ENCODE results near the gene SPPL3.
"Not testable (repeated sequence)": the region's sequence is repeated elsewhere in the genome, so short reads cannot be mapped to it uniquely, and the experiment has no call there.

The SPPL3 gene

GRCh38 chr12:120751389-120751788 is 152.8 kb downstream of the SPPL3 start:
- DNase-seq (ENCODE audit: low read depth, low spot score): no peak

DNA sequence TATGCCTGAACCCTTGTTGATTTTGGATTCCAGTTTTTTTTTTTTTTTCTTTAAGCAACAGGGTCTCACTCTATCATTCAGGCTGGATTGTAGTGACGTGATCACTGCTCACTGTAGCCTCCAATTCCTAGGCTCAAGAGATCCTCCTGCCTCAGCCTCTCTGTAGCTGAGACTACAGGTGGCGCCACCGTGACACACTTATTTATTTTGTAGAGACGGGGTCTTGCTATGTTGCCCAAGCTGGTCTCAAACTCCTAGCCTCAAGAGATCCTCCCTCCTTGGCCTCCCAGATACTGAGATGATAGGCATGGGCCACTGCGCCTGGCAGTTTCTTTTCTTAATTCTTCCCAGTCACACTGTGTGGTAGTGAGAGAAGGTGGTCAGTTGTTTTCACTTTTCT is 153.4 kb downstream of the SPPL3 start:
- no peak for DNase-seq (ENCODE audit: low read depth, low spot score)

GRCh38 chr12:120749256-120749655 is 154.9 kb downstream of the SPPL3 start:
- no peak for DNase-seq (ENCODE audit: low read depth, low spot score)

DNA sequence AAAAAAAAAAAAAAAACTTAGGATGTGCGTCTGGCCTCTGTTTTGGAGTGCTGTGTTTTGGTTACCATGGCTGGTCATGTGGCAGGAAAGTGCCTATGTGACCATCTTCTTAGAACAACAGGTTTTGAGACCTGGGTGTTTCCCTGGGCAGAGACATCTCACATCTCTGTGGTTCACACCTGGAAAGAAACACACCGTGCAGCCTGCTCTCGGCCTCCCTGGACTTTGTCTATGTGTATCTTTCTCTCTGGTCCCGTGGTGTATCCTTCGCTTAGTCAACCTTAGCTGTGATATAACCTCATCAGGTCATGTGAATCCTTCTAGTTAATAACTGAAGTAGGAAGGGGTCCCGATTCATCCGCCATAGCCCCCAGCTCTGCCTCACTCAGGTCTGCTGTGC is 155.9 kb downstream of the SPPL3 start:
- DNase-seq (ENCODE audit: low read depth, low spot score): no peak

DNA sequence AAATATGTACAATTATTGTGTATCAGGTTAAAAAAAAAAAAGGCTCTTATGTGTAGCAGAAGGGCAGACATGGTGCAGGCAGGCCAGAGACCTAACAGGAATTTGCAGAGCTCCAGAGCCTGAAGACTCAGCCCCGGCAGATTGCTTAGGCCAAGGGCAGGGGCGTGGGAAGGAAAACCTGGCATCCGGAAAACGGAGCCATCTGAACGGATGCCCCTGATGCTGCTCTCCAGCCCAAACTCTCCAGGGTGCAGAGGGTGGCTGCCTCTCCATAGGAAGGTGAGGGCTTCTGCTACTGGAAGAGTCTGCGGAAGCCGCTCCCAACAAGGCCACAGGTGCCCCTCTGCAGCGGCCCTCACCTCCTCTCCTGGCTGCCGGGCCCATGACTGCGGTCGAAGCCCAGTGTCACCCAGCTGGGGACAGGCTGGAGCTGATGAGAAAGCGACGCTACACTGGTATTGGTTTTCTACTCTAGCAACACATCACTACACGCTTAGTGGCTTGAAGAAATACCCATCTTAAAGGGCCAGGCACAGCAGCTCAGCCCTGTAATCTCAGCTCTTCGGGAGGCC is 159.2 kb downstream of the SPPL3 start:
- no peak for DNase-seq (ENCODE audit: low read depth, low spot score)

DNA sequence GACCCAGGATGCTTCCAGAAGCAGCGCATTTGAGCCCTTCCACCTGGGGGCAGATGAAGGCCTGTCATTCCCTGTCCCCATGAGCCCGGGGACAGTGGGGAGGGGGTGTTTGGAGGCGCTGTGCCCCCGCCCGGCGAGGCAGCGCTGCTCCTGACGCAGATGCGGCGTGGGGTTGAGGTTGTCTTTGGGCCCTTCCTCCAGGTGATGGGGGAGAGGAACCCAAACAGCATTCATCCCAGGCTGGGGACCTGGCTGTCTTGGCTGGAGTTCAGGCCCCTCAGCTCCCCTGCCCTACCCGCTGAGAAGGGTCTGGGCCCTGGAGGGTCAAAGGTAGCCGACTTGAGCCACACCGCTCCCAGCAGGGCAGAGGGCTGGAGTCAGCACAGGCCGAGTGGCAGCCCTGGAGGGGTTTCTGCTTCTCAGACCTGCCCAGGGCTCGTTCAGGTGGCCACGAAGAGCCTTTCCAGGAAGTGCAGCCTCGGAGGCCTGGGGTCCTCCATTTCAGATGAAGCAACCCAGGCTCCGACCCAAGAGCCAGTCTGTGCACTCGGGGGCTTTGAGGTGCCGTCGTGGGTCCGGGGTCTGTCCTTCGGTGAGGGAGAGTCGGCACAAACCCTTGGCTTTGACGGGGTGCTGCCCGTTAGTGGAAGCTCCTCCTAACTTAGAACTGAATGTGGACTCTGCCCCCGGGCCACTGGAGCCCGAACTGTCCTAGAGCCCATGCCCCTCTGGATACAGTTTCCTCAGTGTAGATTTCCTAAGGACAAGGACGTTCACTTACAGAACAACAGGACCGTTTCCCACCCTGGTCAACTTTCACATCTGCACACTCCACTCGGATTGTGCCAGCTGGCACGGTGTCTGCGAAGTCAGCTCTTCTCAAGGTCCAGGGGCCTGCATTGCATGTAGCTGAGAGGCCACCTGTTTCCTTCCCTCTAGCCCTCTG is 162.4 kb downstream of the SPPL3 start:
- no peak for DNase-seq (ENCODE audit: low read depth, low spot score)

DNA sequence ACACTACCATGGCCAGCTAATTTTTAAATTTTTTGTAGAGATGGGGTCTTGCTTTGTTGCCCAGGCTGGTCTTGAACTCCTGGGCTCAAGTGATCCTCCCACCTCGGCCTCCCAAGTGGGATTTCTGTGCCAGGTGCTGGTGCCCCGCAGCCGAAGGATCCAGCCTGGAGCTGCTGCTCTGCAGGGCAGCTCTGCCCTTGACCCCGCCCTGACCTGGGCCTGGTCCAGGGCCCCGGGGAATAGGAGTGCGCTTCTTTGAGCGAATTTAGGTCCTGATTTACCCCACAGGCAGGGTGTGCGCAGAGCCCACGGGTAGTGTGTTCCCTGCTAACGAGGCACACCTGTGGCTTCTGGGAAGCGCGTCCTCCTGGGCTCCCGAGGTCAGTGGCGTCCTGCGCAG is 163.3 kb downstream of the SPPL3 start:
- no peak for DNase-seq (ENCODE audit: low read depth, low spot score)

DNA sequence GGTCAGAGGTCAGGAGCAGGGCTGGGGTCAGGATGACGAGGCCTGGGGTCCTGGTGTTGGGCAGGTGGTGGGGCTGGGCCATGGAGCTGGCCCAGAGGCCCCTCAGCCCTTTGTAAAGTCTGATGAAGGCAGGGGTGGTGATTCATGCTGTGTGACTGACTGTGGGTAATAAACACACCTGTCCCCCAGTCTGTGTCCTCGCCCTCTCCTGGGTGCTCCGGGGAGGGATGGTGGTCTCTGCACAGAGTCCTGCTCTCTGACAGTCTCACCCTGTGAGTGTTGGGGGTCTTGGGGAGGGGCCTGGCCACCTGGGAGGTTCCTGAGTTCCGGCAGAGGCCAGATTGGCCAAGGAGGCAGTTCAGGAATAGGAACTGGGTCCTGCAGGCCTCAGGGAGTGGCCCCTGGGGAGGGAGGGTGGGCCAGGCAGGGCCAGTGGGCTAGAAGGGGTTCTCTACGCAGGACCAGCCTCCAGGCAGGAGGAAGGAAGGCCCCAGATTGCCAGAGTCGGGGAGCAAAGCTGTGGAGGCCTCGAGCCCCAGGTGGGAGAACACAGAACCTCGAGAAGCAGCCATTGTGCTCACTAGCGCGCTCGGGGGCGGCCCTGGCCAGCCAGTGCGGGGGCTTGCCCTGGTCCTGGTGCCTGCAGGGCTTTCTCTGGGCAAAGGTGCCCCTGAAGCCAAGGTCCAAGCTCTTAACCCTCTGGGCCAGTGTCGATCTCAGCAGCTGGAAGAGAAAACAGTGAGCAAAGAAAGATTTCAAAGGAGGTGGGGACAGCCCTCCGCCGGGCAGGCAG is 164.1 kb downstream of the SPPL3 start:
- DNase-seq (ENCODE audit: low read depth, low spot score): no peak

GRCh38 chr12:120739031-120739762 is 165.0 kb downstream of the SPPL3 start:
- DNase-seq (ENCODE audit: low read depth, low spot score): no peak

DNA sequence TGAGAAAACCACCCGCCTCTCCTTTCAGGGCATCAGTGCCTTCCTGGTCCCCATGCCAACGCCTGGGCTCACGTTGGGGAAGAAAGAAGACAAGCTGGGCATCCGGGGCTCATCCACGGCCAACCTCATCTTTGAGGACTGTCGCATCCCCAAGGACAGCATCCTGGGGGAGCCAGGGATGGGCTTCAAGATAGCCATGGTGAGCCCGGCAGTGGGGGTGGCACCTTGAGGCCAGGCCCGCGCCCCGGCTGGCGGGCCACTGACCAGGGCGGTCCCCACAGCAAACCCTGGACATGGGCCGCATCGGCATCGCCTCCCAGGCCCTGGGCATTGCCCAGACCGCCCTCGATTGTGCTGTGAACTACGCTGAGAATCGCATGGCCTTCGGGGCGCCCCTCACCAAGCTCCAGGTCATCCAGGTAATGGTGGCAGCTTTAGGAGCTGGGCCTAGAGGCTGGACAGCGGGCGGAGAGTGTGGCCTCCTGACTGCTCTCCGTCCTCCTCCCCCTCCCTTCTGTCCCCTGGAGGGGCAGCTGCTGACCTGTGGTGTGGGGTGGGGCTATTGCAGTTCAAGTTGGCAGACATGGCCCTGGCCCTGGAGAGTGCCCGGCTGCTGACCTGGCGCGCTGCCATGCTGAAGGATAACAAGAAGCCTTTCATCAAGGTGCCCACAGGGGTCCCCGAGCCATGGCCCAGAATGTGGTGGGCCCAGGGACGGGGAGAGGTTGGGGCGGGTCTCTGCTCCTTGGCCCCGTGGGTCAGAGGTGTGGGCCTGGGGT is 165.7 kb downstream of the SPPL3 start:
- no peak for DNase-seq (ENCODE audit: low read depth, low spot score)

GRCh38 chr12:120737557-120738251 is 166.5 kb downstream of the SPPL3 start:
- DNase-seq (ENCODE audit: low read depth, low spot score): no peak

- DNase-seq (ENCODE audit: low read depth, low spot score): no peak
These were observed 167.5 kb downstream of the SPPL3 start for GRCh38 chr12:120736404-120737331.

DNA sequence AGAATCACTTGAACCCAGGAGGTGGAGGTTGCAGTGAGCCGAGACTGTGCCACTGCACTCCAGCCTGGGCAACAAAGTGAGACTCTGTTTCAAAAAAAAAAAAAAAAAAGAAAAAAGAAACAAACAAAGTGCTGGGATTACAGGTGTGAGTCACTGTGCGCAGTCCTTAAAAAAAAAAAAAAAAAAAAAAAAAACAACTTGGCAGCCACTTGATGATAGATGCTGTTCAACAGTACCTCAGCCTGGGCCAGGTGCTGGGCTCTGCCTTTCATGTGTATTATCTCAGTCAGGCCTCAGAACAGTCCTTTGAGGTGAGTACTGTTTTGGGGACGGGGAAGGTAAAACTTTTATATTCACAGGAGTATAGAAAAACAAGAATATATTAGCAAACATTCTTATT is 169.0 kb downstream of the SPPL3 start:
- no peak for DNase-seq (ENCODE audit: low read depth, low spot score)

GRCh38 chr12:120734210-120734609 is 169.9 kb downstream of the SPPL3 start:
- no peak for DNase-seq (ENCODE audit: low read depth, low spot score)

- DNase-seq (ENCODE audit: low read depth, low spot score): no peak
These were observed 170.6 kb downstream of the SPPL3 start for GRCh38 chr12:120733574-120733973.

DNA sequence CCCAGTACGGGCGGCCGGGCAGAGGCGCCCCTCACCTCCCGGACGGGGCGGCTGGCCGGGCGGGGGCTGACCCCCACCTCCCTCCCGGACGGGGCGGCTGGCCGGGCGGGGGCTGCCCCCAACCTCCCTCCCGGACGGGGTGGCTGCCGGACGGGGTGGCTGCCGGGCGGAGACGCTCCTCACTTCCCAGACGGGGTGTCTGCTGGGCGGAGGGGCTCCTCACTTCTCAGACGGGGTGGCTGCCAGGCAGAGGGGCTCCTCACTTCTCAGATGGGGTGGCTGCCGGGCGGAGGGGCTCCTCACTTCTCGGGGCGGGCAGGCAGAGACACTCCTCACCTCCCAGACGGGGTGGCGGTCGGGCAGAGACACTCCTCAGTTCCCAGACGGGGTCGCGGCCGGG is 172.0 kb downstream of the SPPL3 start:
- DNase-seq (ENCODE audit: low read depth, low spot score): not testable (repeated sequence)

- no peak for DNase-seq (ENCODE audit: low read depth, low spot score)
These were observed 177.2 kb downstream of the SPPL3 start for GRCh38 chr12:120726961-120727360.

DNA sequence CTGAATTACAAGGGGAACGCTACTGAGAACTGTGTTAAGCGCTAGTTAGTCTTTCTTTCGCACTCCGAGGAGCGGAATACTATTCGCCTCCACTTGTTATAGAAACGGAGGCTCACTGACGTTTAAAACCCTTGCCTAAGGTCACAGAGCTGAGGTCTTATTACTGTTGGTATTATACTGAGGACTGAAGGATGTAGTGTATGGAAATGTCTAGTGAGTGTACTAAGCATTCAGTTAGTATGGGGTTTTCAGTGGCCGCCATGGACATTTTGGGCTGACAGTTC is 177.7 kb downstream of the SPPL3 start:
- no peak for DNase-seq (ENCODE audit: low read depth, low spot score)

Measured in brain pericyte (primary cell).